A549 treated with RU486 at 1 μM for 4 hours (cell line): ENCODE data around the gene OR5K4. TPM values are rescaled to one million over a fixed set of nuclear protein-coding genes. Genes with fewer than 3 reads are reported as not detected.

Experiments
- total RNA-seq: library from RNA; stranded (reverse); fragments of 200-300 nt; extraction: Qiagen RNA extraction; gene quantifications from 5 replicates; pipeline ENCODE4 v1.2.3, GENCODE V29; 2022; ENCODE audit warnings: low read depth

The OR5K4 gene, protein sequence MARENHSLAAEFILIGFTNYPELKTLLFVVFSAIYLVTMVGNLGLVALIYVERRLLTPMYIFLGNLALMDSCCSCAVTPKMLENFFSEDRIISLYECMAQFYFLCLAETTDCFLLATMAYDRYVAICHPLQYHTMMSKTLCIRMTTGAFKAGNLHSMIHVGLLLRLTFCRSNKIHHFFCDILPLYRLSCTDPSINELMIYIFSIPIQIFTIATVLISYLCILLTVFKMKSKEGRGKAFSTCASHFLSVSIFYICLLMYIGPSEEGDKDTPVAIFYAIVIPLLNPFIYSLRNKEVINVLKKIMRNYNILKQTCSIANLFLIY
- total RNA-seq, result not detected in 5 replicates

DNA sequence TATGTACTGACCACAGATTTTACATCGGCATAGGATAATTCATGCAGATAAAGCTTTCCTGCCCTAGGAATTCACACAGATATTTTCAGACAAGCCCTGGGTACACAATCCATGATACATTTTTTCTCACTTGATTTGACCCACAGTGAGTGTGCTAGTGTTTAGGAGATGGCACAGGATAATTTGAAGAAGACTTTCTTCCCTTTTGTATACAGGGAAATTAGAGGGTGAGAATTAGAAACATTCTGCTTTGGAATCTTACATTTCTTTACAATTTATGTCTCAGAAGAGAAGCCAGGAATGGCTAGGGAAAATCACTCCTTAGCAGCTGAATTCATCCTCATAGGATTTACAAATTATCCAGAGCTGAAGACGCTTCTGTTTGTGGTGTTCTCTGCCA, at the start of gene OR5K4:
TSS of gene OR5K4 (plus strand) at position 301 of the 400 bp plus-strand sequence. CDS start at position 301, 0 bp downstream.

DNA sequence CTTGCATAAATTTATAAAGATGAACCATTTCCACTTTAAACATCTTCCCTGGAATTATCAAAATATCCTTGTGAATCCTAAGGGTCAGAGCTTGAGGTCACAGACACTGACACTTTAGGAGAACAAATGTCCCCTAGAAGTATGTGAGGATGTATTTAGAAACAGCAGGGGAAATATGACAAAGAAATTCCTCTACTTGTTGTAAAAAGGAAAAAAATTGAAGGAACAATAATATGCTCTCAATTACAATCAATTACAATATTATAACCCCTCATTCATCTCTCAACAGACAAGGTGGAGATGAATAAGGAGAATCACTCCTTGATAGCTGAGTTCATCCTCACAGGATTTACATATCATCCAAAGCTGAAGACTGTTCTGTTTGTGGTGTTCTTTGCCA, 36.7 kb downstream of the OR5K4 start, which contains the start of gene OR5K3:
TSS of gene OR5K3 (plus strand) at position 301 of the 400 bp plus-strand sequence. CDS start at position 301, 0 bp downstream.

Other genes starting within 250 kb of the OR5K4 start
- gene OR5H1, start 223.1 kb upstream of the OR5K4 start, total RNA-seq, result not detected in 5 replicates
- gene OR5H14, start 206.4 kb upstream of the OR5K4 start, total RNA-seq, result not detected in 5 replicates
- not detected in 5 replicates for gene OR5H15, start 187.2 kb upstream of the OR5K4 start, total RNA-seq
- not detected in 5 replicates for gene OR5H6, start 89.6 kb upstream of the OR5K4 start, total RNA-seq
- not detected in 5 replicates for gene OR5H2, start 71.3 kb upstream of the OR5K4 start, total RNA-seq
- not detected in 5 replicates for gene OR5K3, start 36.8 kb downstream of the OR5K4 start, total RNA-seq
- not detected in 5 replicates for gene OR5K1, start 109.3 kb downstream of the OR5K4 start, total RNA-seq
- gene OR5K2, start 143.8 kb downstream of the OR5K4 start, total RNA-seq, result not detected in 5 replicates
- 50.8 to 66.3 TPM (median 57.8 TPM) in 5 replicates for gene CLDND1, start 169.0 kb downstream of the OR5K4 start, total RNA-seq
- not detected in 5 replicates for gene GPR15, start 178.1 kb downstream of the OR5K4 start, total RNA-seq
- gene CPOX, start 239.8 kb downstream of the OR5K4 start, total RNA-seq, result 14.8 to 24.5 TPM (median 22.8 TPM) in 5 replicates